Pancreas (tissue), 10 donors: ENCODE data around the gene VAT1. TPM values are rescaled to one million over a fixed set of nuclear protein-coding genes. Genes with fewer than 3 reads are reported as not detected.
"Not testable (repeated sequence)": the region's sequence is repeated elsewhere in the genome, so short reads cannot be mapped to it uniquely, and the experiment has no call there.

Experiments used
- ATAC-seq, 4 donors: fragments of 200-7000 bp; cut with Tn5 transposase; one replicate each; pipeline versions ENCODE4 v1.8.0 to v1.9.1; 2020; ENCODE audit warnings: mild to moderate bottlenecking in 4 of 4, moderate library complexity in 4 of 4
- DNase-seq, 6 donors: peaks; one replicate each; pipeline ENCODE4 v3.0.0-alpha.2; 2020
- FAIRE-seq: peaks from 2 replicates; lab custom pipeline; 2012; peaks lifted over from hg19 to GRCh38; lab: Jason Lieb, UNC
- H3K27ac ChIP-seq, 4 donors: fragments of 200-600 bp; sonication (generic); 1 replicate in 3 of 4; 2 replicates in 1 of 4; pipeline versions ENCODE4 v1.5.0 to v1.8.0; 2020
- H3K27me3 ChIP-seq, 4 donors: fragments of 200-600 bp; one replicate each; pipeline ENCODE4 v1.8.0; 2021
- H3K36me3 ChIP-seq, 3 donors: fragments of 200-600 bp; sonication (generic) in 1 of 3; one replicate each; pipeline versions ENCODE4 v1.5.0 to v1.8.0; 2020 to 2021
- H3K4me1 ChIP-seq, 3 donors: fragments of 200-600 bp; one replicate each; pipeline ENCODE4 v1.8.0; 2021
- H3K4me3 ChIP-seq, 4 donors: fragments of 200-600 bp; sonication (generic) in 2 of 4; one replicate each; pipeline versions ENCODE4 v1.5.0 to v1.8.0; 2020 to 2021
- H3K9me3 ChIP-seq, 4 donors: fragments of 200-600 bp; one replicate each; pipeline ENCODE4 v1.8.0; 2021
- WGBS, 2 donors: extraction: QIAGEN DNeasy Blood & Tissue Kit; methylation state at CpG; one replicate each; pipeline ENCODE4 v1.1.7; 2013; 5-methylcytosine and 5-hydroxymethylcytosine counted together
- intact Hi-C, 3 donors: fragments of 100-400 bp; cut with DNase I; formaldehyde crosslinking; loops; one replicate each; pipeline versions ENCODE4 v1.11.1 to v1.14.2; 2022
- polyA plus RNA-seq, 2 donors: library from polyadenylated mRNA; stranded (reverse); fragments of 200-250 nt; gene quantifications; one replicate each; pipeline ENCODE4 v1.2.3, GENCODE V29; 2013
- total RNA-seq, 6 donors: library from RNA; stranded (reverse); fragmentation: NEBNext Ultra II Directional in 4 of 6; extraction: Animal tissue kit (Norgen Biotek cat#: 25700) in 4 of 6; gene quantifications; one replicate each; pipeline versions ENCODE4 v1.2.1 to v1.2.4, GENCODE V29; 2021 to 2023
- TF ChIP-seq, protein P1 (sequence below), 4 donors: fragments of 200-600 bp; sonication (generic) in 3 of 4; IDR thresholded peaks; one replicate each; pipeline versions ENCODE4 v1.5.0 to v1.8.0; 2021; ENCODE audit warnings: antibody characterized with exemption in 4 of 4
- donor health status: healthy with polysubstance abuse.
- donor health status: DM: no; HTN: no; CAD: no; lungs with moderate emphysema.
- donor health status: DM: no; HTN: no; CAD: no.
- donor health status: control.
- donor health status: control.
- donor health status: Bipolar disorder and iron deficiency.
- donor health status: DM: yes; HTN: yes; CAD: no.
- donor health status: DM: no; HTN: no; CAD: no.
- donor health status: DM: no; HTN: no; CAD: no.
- donor health status: DM: yes; HTN: yes; CAD: no.

VAT1 gene
- total and polyA plus RNA-seq, 8 donors = 47.9 to 132 (median 77.1) TPM

- H3K27ac ChIP-seq = no peak overlapping the region
- WGBS, 2 donors = 85 to 90% methylated on average over 6 of the region's 6 CpGs
- H3K36me3 ChIP-seq = no peaks in the 10 kb centered on the region
- no peak overlapping the region for H3K4me3 ChIP-seq
- no peaks in the 10 kb centered on the region for H3K27me3 ChIP-seq
- no peak for DNase-seq
- ATAC-seq = peak in 2 of 4 donors; percentile 34 to 38
- H3K9me3 ChIP-seq = no peaks in the 10 kb centered on the region
- no peaks in the 10 kb centered on the region for H3K4me1 ChIP-seq
- TF ChIP-seq, protein P1, sequence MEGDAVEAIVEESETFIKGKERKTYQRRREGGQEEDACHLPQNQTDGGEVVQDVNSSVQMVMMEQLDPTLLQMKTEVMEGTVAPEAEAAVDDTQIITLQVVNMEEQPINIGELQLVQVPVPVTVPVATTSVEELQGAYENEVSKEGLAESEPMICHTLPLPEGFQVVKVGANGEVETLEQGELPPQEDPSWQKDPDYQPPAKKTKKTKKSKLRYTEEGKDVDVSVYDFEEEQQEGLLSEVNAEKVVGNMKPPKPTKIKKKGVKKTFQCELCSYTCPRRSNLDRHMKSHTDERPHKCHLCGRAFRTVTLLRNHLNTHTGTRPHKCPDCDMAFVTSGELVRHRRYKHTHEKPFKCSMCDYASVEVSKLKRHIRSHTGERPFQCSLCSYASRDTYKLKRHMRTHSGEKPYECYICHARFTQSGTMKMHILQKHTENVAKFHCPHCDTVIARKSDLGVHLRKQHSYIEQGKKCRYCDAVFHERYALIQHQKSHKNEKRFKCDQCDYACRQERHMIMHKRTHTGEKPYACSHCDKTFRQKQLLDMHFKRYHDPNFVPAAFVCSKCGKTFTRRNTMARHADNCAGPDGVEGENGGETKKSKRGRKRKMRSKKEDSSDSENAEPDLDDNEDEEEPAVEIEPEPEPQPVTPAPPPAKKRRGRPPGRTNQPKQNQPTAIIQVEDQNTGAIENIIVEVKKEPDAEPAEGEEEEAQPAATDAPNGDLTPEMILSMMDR (IDR thresholded peaks at IDR 0.05) = no peak
- intact Hi-C loops = no loop called here
- no peak for FAIRE-seq
Observed at GRCh38 chr17:43068570-43069367, 46.6 kb upstream of the VAT1 start.

- Histone ChIP-seq H3K4me1 (no peaks in the 10 kb centered on the region), H3K36me3 (no peaks in the 10 kb centered on the region), H3K9me3 (no peaks in the 10 kb centered on the region), H3K27me3 (no peaks in the 10 kb centered on the region), H3K4me3 (no peak overlapping the region), H3K27ac (no peak overlapping the region)
- 91 to 93% methylated on average over 10 of the region's 10 CpGs for WGBS, 2 donors
- intact Hi-C loops = no loop called here
- FAIRE-seq (no peak), DNase-seq (no peak), ATAC-seq (no peak)
- TF ChIP-seq, protein P1 (IDR thresholded peaks at IDR 0.05) = no peak
Observed at GRCh38 chr17:43062984-43063638, 40.9 kb upstream of the VAT1 start.

- TF ChIP-seq, protein P1 (IDR thresholded peaks at IDR 0.05) = no peak
- intact Hi-C loops = no loop called here
- FAIRE-seq (no peak), DNase-seq (no peak), ATAC-seq (no peak)
- Histone ChIP-seq H3K4me1 (no peaks in the 10 kb centered on the region), H3K27me3 (no peaks in the 10 kb centered on the region), H3K9me3 (no peaks in the 10 kb centered on the region), H3K36me3 (no peaks in the 10 kb centered on the region), H3K4me3 (no peak overlapping the region), H3K27ac (no peak overlapping the region)
- 94 to 98% methylated on average over 7 of the region's 7 CpGs for WGBS, 2 donors
Observed at GRCh38 chr17:43056051-43056450, 33.9 kb upstream of the VAT1 start.

GRCh38 chr17:43053008-43053407, 30.8 kb upstream of the VAT1 start:
- 95 to 99% methylated on average over 7 of the region's 7 CpGs for WGBS, 2 donors
- FAIRE-seq, H3K36me3 ChIP-seq, H3K4me3 ChIP-seq, H3K27ac ChIP-seq, ATAC-seq, intact Hi-C loops, H3K27me3 ChIP-seq, H3K9me3 ChIP-seq, H3K4me1 ChIP-seq, DNase-seq: not testable (repeated sequence)

GRCh38 chr17:43051969-43052368, 29.8 kb upstream of the VAT1 start:
- Histone ChIP-seq H3K27ac (no peak overlapping the region), H3K36me3 (no peaks in the 10 kb centered on the region), H3K4me3 (no peak overlapping the region), H3K4me1 (no peaks in the 10 kb centered on the region), H3K9me3 (no peaks in the 10 kb centered on the region), H3K27me3 (no peaks in the 10 kb centered on the region)
- TF ChIP-seq, protein P1 (IDR thresholded peaks at IDR 0.05) = no peak
- ATAC-seq (no peak), FAIRE-seq (no peak), DNase-seq (no peak)
- intact Hi-C loops = no loop called here
- WGBS, 2 donors = 91 to 93% methylated on average over 1 of the region's 1 CpG
